Brain microvascular endothelial cell (primary cell): ENCODE data around the gene SLC39A3.

Source experiments
- DNase-seq: peaks from one replicate; pipeline ENCODE4 v3.0.0-alpha.2; 2020
- H3K27ac ChIP-seq: fragments of 250-450 bp; sonication (Bioruptor Pico); 2 replicates; pipeline ENCODE4 v1.5.1; 2020; ENCODE audit warnings: mild to moderate bottlenecking, moderate library complexity
- H3K27me3 ChIP-seq: fragments of 250-450 bp; sonication (Bioruptor Pico); replicated peaks from 2 replicates; pipeline ENCODE4 v1.5.1; 2020; ENCODE audit warnings: mild to moderate bottlenecking
- H3K36me3 ChIP-seq: fragments of 250-450 bp; sonication (Bioruptor Pico); replicated peaks from 2 replicates; pipeline ENCODE4 v1.5.1; 2020; ENCODE audit warnings: mild to moderate bottlenecking
- H3K4me3 ChIP-seq: 2 replicates; pipeline ENCODE4 v1.5.1; 2011; ENCODE audit warnings: low read depth, mild to moderate bottlenecking, control low read depth, low read length, moderate library complexity
- in situ Hi-C: cut with HindIII; loops from 2 replicates; pipeline ENCODE4 v1.10.0; 2017; ENCODE audit warnings: low sequenced_read_pairs, low pct_ligation_motif_present
- TF ChIP-seq, protein P1 (sequence below): IDR thresholded peaks from 2 replicates; pipeline ENCODE4 v1.5.1; 2011; ENCODE audit warnings: low read depth, mild to moderate bottlenecking, moderate library complexity, low read length, control low read depth, inconsistent platforms; ENCODE audit errors: missing control alignments

SLC39A3 gene

DNA sequence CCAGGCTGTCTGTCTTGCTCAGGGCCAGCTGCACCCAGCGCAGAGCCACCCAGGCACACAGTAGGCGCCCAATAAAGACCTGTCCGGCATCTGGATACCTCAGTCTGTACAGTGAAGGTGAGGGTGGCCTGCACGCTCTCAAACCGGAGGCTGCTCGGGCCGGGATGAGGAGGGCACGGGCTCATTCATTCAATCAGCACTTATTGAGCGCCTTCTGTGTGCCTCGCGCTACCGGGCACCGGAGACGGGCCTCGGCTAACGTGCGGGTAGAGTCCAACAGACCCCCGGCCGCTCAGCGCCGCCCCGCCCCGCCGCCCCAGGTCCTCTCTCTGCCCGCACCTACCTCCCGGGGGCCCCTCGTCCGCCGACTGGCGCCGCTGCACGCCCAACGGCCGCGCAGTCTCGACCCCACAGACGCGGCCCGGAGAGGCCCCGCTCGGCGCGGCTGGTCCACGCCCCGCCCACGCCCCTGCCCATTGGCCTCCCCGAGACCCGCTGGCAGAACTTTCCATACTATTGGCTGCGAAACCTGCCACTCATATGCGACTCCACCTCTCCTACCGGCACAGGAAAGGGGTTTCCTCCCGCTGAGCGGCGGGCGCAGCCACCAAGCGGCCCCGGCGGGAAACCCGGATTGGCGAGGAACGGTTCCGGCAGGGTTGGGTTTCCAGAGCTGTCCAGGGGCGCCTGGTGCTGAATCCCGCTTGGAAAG, at the start of gene SLC39A3:
SLC39A3 (minus strand) TSS at position 416 of the 712 bp plus-strand sequence. CDS start 2,760 bp downstream, outside the sequence.
- Histone ChIP-seq H3K4me3 (peak within 1 kb of the TSS; percentile 93), H3K27me3 (no peaks in the 10 kb centered on the region), H3K36me3 (peaks cover 3% of the 10 kb centered on the region), H3K27ac (peak within 1 kb of the TSS; percentile 16)
- TF ChIP-seq, protein P1, sequence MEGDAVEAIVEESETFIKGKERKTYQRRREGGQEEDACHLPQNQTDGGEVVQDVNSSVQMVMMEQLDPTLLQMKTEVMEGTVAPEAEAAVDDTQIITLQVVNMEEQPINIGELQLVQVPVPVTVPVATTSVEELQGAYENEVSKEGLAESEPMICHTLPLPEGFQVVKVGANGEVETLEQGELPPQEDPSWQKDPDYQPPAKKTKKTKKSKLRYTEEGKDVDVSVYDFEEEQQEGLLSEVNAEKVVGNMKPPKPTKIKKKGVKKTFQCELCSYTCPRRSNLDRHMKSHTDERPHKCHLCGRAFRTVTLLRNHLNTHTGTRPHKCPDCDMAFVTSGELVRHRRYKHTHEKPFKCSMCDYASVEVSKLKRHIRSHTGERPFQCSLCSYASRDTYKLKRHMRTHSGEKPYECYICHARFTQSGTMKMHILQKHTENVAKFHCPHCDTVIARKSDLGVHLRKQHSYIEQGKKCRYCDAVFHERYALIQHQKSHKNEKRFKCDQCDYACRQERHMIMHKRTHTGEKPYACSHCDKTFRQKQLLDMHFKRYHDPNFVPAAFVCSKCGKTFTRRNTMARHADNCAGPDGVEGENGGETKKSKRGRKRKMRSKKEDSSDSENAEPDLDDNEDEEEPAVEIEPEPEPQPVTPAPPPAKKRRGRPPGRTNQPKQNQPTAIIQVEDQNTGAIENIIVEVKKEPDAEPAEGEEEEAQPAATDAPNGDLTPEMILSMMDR, result peak; percentile 27
- DNase-seq, result peak; percentile 99
- in situ Hi-C loops, result no loop called here

DNA sequence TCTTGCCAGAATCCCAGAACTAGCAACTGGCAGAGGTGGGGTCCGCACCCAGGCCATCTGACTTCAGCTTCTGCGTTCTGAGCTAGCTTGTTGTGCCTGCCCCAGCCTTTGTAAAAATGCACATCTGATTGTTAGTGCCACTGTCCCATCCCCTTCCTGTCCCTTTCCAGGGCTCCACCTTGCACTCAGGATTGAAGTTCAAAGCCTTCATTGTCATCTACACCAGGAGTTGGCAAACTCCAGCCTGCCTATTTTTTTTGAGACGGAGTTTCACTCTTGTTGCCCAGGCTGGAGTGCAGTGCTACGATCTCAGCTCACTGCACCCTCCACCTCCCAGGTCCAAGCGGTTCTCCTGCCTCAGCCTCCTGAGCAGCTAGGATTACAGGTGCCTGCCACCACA, 48.4 kb upstream of the SLC39A3 start:
- TF ChIP-seq, protein P1, result no peak
- peaks cover 16% of the 10 kb centered on the region for H3K36me3 ChIP-seq
- no peak for DNase-seq
- in situ Hi-C loops, result no loop called here
- no peak overlapping the region for H3K27ac ChIP-seq
- no peaks in the 10 kb centered on the region for H3K27me3 ChIP-seq
- H3K4me3 ChIP-seq, result no peak overlapping the region

DNA sequence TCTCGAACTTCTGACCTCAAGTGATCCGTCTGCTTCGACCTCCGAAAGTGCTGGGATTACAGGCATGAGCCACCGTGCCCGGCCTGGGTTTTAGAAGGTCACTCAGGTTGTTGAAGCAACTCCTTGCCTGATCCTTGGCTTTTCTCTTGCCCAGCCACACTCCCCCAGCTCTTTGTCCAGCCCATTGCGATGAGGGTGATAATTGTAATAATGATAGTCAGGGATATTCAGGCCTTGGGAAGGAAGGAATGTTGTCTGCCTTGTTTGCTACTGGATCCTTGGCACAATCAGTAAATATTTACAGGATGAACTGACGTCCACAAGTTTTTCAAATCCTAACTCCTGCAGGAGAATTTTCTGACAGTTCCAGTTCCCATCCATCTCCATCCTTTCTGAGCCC, 47.3 kb upstream of the SLC39A3 start:
- TF ChIP-seq, protein P1, result no peak
- no peak overlapping the region for H3K4me3 ChIP-seq
- in situ Hi-C loops, result no loop called here

DNA sequence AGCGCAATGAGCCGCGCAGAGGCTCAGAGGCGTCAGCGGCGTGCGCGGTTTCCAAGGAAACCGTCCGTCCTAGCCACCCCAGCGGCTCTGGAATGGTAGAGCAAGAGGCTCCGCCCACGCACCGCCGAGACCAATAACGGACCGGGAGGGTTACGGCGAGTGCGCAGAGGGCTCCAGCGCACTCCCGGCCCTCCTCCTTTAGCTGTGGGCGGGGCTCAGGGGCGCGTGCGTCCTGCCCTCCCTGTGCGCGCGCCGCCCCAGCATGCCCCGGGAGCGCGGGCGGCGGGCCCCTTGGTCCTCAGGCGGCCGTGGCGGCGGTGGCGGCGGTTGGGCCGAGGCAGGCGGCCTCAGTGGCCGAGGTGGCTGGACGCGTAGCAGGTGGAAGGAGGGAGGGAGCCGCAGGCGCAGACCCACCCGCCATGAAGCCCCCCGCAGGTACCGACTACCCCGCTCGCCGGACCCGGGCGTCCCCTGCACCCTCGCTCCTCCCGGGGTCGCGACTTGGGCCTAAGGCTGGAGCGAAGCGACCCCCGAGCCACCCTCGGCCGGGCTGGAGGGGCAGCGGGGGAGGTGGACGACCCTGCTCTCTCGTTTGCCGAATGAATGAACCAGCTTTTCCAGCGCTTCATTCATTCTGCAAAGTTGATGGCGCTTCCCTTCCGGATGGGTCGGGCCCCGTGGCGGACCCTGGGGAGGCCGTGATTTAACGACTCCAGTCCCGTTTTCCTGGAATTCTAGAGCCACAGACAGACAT, 45.6 kb upstream of the SLC39A3 start, which contains the start of gene THOP1:
THOP1 (plus strand) TSS at position 260 of the 754 bp plus-strand sequence; CDS start at position 420, 160 bp downstream.
- Histone ChIP-seq H3K27me3 (no peaks in the 10 kb centered on the region), H3K27ac (peak within 1 kb of the TSS; percentile 34), H3K36me3 (peaks cover 6% of the 10 kb centered on the region), H3K4me3 (peak within 1 kb of the TSS; percentile 85)
- DNase-seq, result peak; percentile 98
- in situ Hi-C loops, result no loop called here
- TF ChIP-seq, protein P1, result no peak

More for the DNA sequence above, 47.3 kb upstream of the SLC39A3 start:
- Histone ChIP-seq H3K27ac (no peak overlapping the region), H3K27me3 (no peaks in the 10 kb centered on the region), H3K36me3 (peaks cover 15% of the 10 kb centered on the region)
- DNase-seq, result no peak

GRCh38 chr19:2783781-2784145, 43.9 kb upstream of the SLC39A3 start:
- Histone ChIP-seq H3K27ac (peak overlapping the region; percentile 56), H3K27me3 (no peaks in the 10 kb centered on the region), H3K4me3 (peak overlapping the region; percentile 99), H3K36me3 (peaks cover 2% of the 10 kb centered on the region)
- DNase-seq, result no peak
- TF ChIP-seq, protein P1, result no peak
- in situ Hi-C loops, result no loop called here
